ENCODE measurements around the gene SYNJ2. TPM values are rescaled to one million over a fixed set of nuclear protein-coding genes. Genes with fewer than 3 reads are reported as not detected.

SYNJ2 gene
- total and polyA plus RNA-seq, 2 experiments from 2014 or later = 2.8 to 5.6 TPM

DNA sequence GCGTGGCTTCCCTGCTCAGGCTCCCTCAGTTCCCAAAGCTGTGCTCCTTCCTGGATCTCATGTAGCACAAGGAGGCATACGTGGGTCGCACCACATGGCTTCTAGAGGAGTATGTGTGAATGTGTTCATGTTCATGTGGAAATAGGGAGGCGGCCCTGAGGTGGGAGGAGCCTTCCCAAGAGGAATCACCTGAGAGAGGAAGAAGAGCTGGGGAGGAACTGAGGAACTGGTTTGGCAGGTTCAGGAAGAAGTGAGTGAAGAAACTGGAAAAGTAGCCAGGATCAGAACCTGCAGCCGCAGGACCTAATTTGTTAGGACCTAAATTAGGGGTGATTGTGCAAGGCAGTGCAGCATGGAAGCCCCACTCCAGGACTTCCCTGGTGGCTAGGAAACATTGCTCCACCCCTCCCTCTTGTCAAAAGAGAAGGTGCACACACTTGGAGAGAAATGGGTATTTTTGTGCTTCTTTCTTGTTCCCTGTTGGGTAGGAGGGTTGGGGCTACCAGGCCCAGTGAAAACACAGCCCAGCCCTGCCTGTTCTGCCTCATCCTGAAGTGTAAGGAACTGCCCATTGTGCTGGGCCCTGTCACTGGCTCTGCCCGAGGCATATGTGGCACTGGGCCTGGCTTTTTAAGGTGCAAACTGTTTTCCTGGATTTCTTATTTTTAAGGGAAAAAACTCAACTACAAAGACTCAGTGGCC, 20.7 kb downstream of the SYNJ2 start:
- no peak for TF ChIP-seq EZH2phosphoT487 (IDR thresholded peaks at IDR 0.05; ENCODE audit: unreplicated experiment)
- TF ChIP-seq JUNB (IDR thresholded peaks at IDR 0.05; ENCODE audit: unreplicated experiment) = no peak
- no peak for TF ChIP-seq CREB1 (CRISPR knock-in tag; IDR thresholded peaks at IDR 0.05; ENCODE audit: low read depth)
- no peak for TF ChIP-seq POLR2AphosphoS5 (IDR thresholded peaks at IDR 0.05; ENCODE audit: low read depth)
- TF ChIP-seq NANOG (IDR thresholded peaks at IDR 0.05; ENCODE audit: borderline replicate concordance) = no peak
- no peak for TF ChIP-seq ETS1 (IDR thresholded peaks at IDR 0.05)
- TF ChIP-seq ZNF331 (CRISPR knock-in tag; IDR thresholded peaks at IDR 0.05; ENCODE audit: low read depth) = no peak
- TF ChIP-seq, protein P1, sequence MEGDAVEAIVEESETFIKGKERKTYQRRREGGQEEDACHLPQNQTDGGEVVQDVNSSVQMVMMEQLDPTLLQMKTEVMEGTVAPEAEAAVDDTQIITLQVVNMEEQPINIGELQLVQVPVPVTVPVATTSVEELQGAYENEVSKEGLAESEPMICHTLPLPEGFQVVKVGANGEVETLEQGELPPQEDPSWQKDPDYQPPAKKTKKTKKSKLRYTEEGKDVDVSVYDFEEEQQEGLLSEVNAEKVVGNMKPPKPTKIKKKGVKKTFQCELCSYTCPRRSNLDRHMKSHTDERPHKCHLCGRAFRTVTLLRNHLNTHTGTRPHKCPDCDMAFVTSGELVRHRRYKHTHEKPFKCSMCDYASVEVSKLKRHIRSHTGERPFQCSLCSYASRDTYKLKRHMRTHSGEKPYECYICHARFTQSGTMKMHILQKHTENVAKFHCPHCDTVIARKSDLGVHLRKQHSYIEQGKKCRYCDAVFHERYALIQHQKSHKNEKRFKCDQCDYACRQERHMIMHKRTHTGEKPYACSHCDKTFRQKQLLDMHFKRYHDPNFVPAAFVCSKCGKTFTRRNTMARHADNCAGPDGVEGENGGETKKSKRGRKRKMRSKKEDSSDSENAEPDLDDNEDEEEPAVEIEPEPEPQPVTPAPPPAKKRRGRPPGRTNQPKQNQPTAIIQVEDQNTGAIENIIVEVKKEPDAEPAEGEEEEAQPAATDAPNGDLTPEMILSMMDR (conservative IDR thresholded peaks at IDR 0.05; ENCODE audit: low read depth in 2 of 2) = no peak
- TF ChIP-seq STAT1 (IDR thresholded peaks at IDR 0.05; ENCODE audit: unreplicated experiment) = no peak
- TF ChIP-seq, protein P2, sequence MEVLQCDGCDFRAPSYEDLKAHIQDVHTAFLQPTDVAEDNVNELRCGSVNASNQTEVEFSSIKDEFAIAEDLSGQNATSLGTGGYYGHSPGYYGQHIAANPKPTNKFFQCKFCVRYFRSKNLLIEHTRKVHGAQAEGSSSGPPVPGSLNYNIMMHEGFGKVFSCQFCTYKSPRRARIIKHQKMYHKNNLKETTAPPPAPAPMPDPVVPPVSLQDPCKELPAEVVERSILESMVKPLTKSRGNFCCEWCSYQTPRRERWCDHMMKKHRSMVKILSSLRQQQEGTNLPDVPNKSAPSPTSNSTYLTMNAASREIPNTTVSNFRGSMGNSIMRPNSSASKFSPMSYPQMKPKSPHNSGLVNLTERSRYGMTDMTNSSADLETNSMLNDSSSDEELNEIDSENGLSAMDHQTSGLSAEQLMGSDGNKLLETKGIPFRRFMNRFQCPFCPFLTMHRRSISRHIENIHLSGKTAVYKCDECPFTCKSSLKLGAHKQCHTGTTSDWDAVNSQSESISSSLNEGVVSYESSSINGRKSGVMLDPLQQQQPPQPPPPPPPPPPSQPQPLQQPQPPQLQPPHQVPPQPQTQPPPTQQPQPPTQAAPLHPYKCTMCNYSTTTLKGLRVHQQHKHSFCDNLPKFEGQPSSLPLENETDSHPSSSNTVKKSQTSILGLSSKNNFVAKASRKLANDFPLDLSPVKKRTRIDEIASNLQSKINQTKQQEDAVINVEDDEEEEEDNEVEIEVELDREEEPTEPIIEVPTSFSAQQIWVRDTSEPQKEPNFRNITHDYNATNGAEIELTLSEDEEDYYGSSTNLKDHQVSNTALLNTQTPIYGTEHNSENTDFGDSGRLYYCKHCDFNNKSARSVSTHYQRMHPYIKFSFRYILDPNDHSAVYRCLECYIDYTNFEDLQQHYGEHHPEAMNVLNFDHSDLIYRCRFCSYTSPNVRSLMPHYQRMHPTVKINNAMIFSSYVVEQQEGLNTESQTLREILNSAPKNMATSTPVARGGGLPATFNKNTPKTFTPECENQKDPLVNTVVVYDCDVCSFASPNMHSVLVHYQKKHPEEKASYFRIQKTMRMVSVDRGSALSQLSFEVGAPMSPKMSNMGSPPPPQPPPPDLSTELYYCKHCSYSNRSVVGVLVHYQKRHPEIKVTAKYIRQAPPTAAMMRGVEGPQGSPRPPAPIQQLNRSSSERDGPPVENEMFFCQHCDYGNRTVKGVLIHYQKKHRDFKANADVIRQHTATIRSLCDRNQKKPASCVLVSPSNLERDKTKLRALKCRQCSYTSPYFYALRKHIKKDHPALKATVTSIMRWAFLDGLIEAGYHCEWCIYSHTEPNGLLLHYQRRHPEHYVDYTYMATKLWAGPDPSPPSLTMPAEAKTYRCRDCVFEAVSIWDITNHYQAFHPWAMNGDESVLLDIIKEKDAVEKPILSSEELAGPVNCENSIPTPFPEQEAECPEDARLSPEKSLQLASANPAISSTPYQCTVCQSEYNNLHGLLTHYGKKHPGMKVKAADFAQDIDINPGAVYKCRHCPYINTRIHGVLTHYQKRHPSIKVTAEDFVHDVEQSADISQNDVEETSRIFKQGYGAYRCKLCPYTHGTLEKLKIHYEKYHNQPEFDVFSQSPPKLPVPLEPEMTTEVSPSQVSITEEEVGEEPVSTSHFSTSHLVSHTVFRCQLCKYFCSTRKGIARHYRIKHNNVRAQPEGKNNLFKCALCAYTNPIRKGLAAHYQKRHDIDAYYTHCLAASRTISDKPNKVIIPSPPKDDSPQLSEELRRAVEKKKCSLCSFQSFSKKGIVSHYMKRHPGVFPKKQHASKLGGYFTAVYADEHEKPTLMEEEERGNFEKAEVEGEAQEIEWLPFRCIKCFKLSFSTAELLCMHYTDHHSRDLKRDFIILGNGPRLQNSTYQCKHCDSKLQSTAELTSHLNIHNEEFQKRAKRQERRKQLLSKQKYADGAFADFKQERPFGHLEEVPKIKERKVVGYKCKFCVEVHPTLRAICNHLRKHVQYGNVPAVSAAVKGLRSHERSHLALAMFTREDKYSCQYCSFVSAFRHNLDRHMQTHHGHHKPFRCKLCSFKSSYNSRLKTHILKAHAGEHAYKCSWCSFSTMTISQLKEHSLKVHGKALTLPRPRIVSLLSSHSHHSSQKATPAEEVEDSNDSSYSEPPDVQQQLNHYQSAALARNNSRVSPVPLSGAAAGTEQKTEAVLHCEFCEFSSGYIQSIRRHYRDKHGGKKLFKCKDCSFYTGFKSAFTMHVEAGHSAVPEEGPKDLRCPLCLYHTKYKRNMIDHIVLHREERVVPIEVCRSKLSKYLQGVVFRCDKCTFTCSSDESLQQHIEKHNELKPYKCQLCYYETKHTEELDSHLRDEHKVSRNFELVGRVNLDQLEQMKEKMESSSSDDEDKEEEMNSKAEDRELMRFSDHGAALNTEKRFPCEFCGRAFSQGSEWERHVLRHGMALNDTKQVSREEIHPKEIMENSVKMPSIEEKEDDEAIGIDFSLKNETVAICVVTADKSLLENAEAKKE (CRISPR knock-in tag; IDR thresholded peaks at IDR 0.05) = no peak
- H2AFZ ChIP-seq = no peak overlapping the region
- DNase-seq (ENCODE audit: low spot score) (no peak), ATAC-seq (peak; percentile 9; the same call in 1 of the 3 replicates)
- peaks cover 14% of the 10 kb centered on the region; the same call in 1 of the 2 replicates for H3K4me1 ChIP-seq (ENCODE audit: insufficient read depth)
- Mint-ChIP-seq H3K27me3 (ENCODE audit: insufficient read depth, low read depth, poor library complexity) (peaks cover 16% of the 10 kb centered on the region), H3K36me3 (ENCODE audit: low read depth) (peaks cover 5% of the 10 kb centered on the region), H3K27ac (no peak overlapping the region), H3K4me3 (no peak overlapping the region), H3K9me3 (no peaks in the 10 kb centered on the region), H3K4me1 (peaks cover 52% of the 10 kb centered on the region)
- no peaks in the 10 kb centered on the region for H3F3A ChIP-seq (replicated peaks; ENCODE audit: low read depth)
- no peaks in the 10 kb centered on the region for H3K27me3 ChIP-seq (ENCODE audit: insufficient read depth)
- no peaks in the 10 kb centered on the region for H3K36me3 ChIP-seq (ENCODE audit: insufficient read depth)
- no peaks in the 10 kb centered on the region for H3K9me2 ChIP-seq (ENCODE audit: insufficient read depth)
- no peak overlapping the region for H3K27ac ChIP-seq (ENCODE audit: low read depth)
- H4K20me1 ChIP-seq (replicated peaks; ENCODE audit: insufficient read depth) = no peaks in the 10 kb centered on the region
- no peak overlapping the region for H3K4me2 ChIP-seq
- no peak overlapping the region for H3K4me3 ChIP-seq
- no peaks in the 10 kb centered on the region for H3K79me2 ChIP-seq (replicated peaks; ENCODE audit: insufficient read depth)

Measured in GM23338 (cell line).